WTC11 (cell line): ENCODE data around the gene OBSCN. TPM values are rescaled to one million over a fixed set of nuclear protein-coding genes. Genes with fewer than 3 reads are reported as not detected.

Experiments
- ATAC-seq: fragments of 200-7000 bp; cut with Tn5 transposase; 2 replicates; pipeline ENCODE4 v1.10.0; 2021; ENCODE audit warnings: mild to moderate bottlenecking, moderate library complexity
- CTCF ChIA-PET: fragments of 300-600 bp; sonication (Branson Sonifier 250); formaldehyde crosslinking; loops from one replicate; lab custom pipeline; 2021; ENCODE audit warnings: antibody characterized with exemption; lab: Charles Lee
- POLR2A ChIA-PET: fragments of 350-600 bp; sonication (Branson Sonifier 250); formaldehyde crosslinking; loops from one replicate; lab custom pipeline; 2021; ENCODE audit warnings: antibody characterized with exemption; lab: Charles Lee
- DNase-seq: peaks from one replicate; pipeline ENCODE4 v3.0.0; 2021; ENCODE audit warnings: low spot score
- H3K27ac Mint-ChIP-seq: 2 replicates; pipeline ENCODE4 v1.8.0; 2021; ENCODE audit warnings: mixed read lengths
- H3K27me3 Mint-ChIP-seq: 2 replicates; pipeline ENCODE4 v1.8.0; 2021; ENCODE audit warnings: low read depth, mild to moderate bottlenecking, moderate library complexity, mixed read lengths
- H3K36me3 Mint-ChIP-seq: 2 replicates; pipeline ENCODE4 v1.8.0; 2021; ENCODE audit warnings: mixed read lengths
- H3K4me1 Mint-ChIP-seq: 2 replicates; pipeline ENCODE4 v1.8.0; 2022; ENCODE audit warnings: mixed read lengths
- H3K4me3 Mint-ChIP-seq: 2 replicates; pipeline ENCODE4 v1.8.0; 2021; ENCODE audit warnings: mild to moderate bottlenecking, moderate library complexity, mixed read lengths
- H3K9me3 Mint-ChIP-seq: 2 replicates; pipeline ENCODE4 v1.8.0; 2021; ENCODE audit warnings: mixed read lengths
- CREB1 ChIP-seq: sonication (generic); formaldehyde crosslinking; IDR thresholded peaks from 2 replicates; pipeline ENCODE4 v1.8.0; 2023; ENCODE audit warnings: mild to moderate bottlenecking, missing genetic modification reagents
- CREM ChIP-seq: sonication (generic); formaldehyde crosslinking; IDR thresholded peaks from 2 replicates; pipeline ENCODE4 v1.8.1; 2022; ENCODE audit warnings: mild to moderate bottlenecking, missing genetic modification reagents, moderate library complexity
- ELF4 ChIP-seq: sonication (generic); formaldehyde crosslinking; IDR thresholded peaks from 2 replicates; pipeline ENCODE4 v1.8.1; 2022; ENCODE audit warnings: low read depth, mild to moderate bottlenecking, moderate library complexity, missing genetic modification reagents
- FOXK1 ChIP-seq: sonication (generic); formaldehyde crosslinking; IDR thresholded peaks from 2 replicates; pipeline ENCODE4 v1.8.0; 2022; ENCODE audit warnings: mild to moderate bottlenecking, moderate library complexity, missing genetic modification reagents
- GRHL2 ChIP-seq: fragments of 250-450 bp; sonication (Bioruptor Pico); IDR thresholded peaks from 2 replicates; pipeline ENCODE4 v1.8.0; 2022; ENCODE audit warnings: mild to moderate bottlenecking, moderate library complexity; ENCODE audit not compliant: insufficient replicate concordance, severe bottlenecking
- IRF2 ChIP-seq: sonication (generic); formaldehyde crosslinking; IDR thresholded peaks from 2 replicates; pipeline ENCODE4 v1.8.0; 2022; ENCODE audit warnings: low read depth, missing genetic modification reagents, borderline replicate concordance
- MYBL2 ChIP-seq: sonication (generic); formaldehyde crosslinking; IDR thresholded peaks from 2 replicates; pipeline ENCODE4 v1.8.1; 2023; ENCODE audit warnings: mild to moderate bottlenecking, moderate library complexity, missing genetic modification reagents
- NFE2L1 ChIP-seq: sonication (generic); formaldehyde crosslinking; IDR thresholded peaks from 2 replicates; pipeline ENCODE4 v1.8.1; 2023; ENCODE audit warnings: missing genetic modification reagents
- NR1H2 ChIP-seq: sonication (generic); formaldehyde crosslinking; IDR thresholded peaks from 2 replicates; pipeline ENCODE4 v1.9.0; 2021; ENCODE audit warnings: mild to moderate bottlenecking, moderate library complexity, missing genetic modification reagents
- NR2C2 ChIP-seq: sonication (generic); formaldehyde crosslinking; IDR thresholded peaks from 2 replicates; pipeline ENCODE4 v1.8.0; 2022; ENCODE audit warnings: mild to moderate bottlenecking, missing genetic modification reagents
- OVOL2 ChIP-seq: fragments of 250-450 bp; sonication (Bioruptor Pico); IDR thresholded peaks from 2 replicates; pipeline ENCODE4 v1.9.0; 2021; ENCODE audit warnings: mild to moderate bottlenecking, borderline replicate concordance
- PRRX2 ChIP-seq: fragments of 250-450 bp; sonication (Bioruptor Pico); IDR thresholded peaks from 2 replicates; pipeline ENCODE4 v1.8.0; 2021; ENCODE audit warnings: mild to moderate bottlenecking
- TCF7 ChIP-seq: sonication (generic); formaldehyde crosslinking; IDR thresholded peaks from 2 replicates; pipeline ENCODE4 v1.8.0; 2022; ENCODE audit warnings: mild to moderate bottlenecking, low read depth, missing genetic modification reagents, moderate library complexity
- ZNF138 ChIP-seq: sonication (generic); formaldehyde crosslinking; conservative IDR thresholded peaks from 2 replicates; pipeline ENCODE4 v1.8.1; 2022; ENCODE audit warnings: mild to moderate bottlenecking, moderate library complexity, missing genetic modification reagents
- ZNF219 ChIP-seq: sonication (generic); formaldehyde crosslinking; IDR thresholded peaks from 2 replicates; pipeline ENCODE4 v1.8.0; 2023; ENCODE audit warnings: missing genetic modification reagents, mild to moderate bottlenecking, borderline replicate concordance
- ZNF232 ChIP-seq: sonication (generic); formaldehyde crosslinking; IDR thresholded peaks from 2 replicates; pipeline ENCODE4 v1.8.0; 2022; ENCODE audit warnings: mild to moderate bottlenecking, missing genetic modification reagents
- ZNF263 ChIP-seq: sonication (generic); formaldehyde crosslinking; IDR thresholded peaks from 2 replicates; pipeline ENCODE4 v1.8.1; 2022; ENCODE audit warnings: low read depth, mild to moderate bottlenecking, moderate library complexity, missing genetic modification reagents
- ZNF396 ChIP-seq: fragments of 250-450 bp; sonication (Bioruptor Pico); IDR thresholded peaks from 2 replicates; pipeline ENCODE4 v1.8.0; 2021; ENCODE audit warnings: mild to moderate bottlenecking, moderate library complexity, borderline replicate concordance
- total RNA-seq: library from RNA; stranded (reverse); gene quantifications from 3 replicates; pipeline ENCODE4 v1.2.3, GENCODE V29; 2021
- TF ChIP-seq, protein P1 (sequence below): sonication (generic); formaldehyde crosslinking; IDR thresholded peaks from 2 replicates; pipeline ENCODE4 v1.8.0; 2022; ENCODE audit warnings: mild to moderate bottlenecking, missing genetic modification reagents
- TF ChIP-seq, protein P2 (sequence below): fragments of 250-450 bp; sonication (Bioruptor Pico); IDR thresholded peaks from 2 replicates; pipeline ENCODE4 v2.1.2; 2022; ENCODE audit warnings: mild to moderate bottlenecking, moderate library complexity
- TF ChIP-seq, protein P3 (sequence below): fragments of 250-450 bp; sonication (Bioruptor Pico); IDR thresholded peaks from 2 replicates; pipeline ENCODE4 v1.9.0; 2021; ENCODE audit warnings: mild to moderate bottlenecking
- TF ChIP-seq, protein P4 (sequence below): fragments of 200-600 bp; IDR thresholded peaks from 2 replicates; pipeline ENCODE4 v1.8.0; 2022; ENCODE audit warnings: antibody characterized with exemption
- TF ChIP-seq, protein P5 (sequence below): sonication (generic); formaldehyde crosslinking; IDR thresholded peaks from 2 replicates; pipeline ENCODE4 v1.8.0; 2022; ENCODE audit warnings: mild to moderate bottlenecking, missing genetic modification reagents
- TF ChIP-seq, protein P6 (sequence below): sonication (generic); formaldehyde crosslinking; IDR thresholded peaks from 2 replicates; pipeline ENCODE4 v1.8.1; 2022; ENCODE audit warnings: mild to moderate bottlenecking, missing genetic modification reagents, moderate library complexity, borderline replicate concordance
- TF ChIP-seq, protein P7 (sequence below): sonication (generic); formaldehyde crosslinking; IDR thresholded peaks from 2 replicates; pipeline ENCODE4 v1.8.1; 2022; ENCODE audit warnings: missing genetic modification reagents, borderline replicate concordance
- TF ChIP-seq, protein P8 (sequence below): fragments of 250-450 bp; sonication (Bioruptor Pico); IDR thresholded peaks from 2 replicates; pipeline ENCODE4 v1.8.0; 2021; ENCODE audit warnings: mild to moderate bottlenecking

The OBSCN gene
- total RNA-seq, 1 experiment from 2014 or later: 38.8 TPM

DNA sequence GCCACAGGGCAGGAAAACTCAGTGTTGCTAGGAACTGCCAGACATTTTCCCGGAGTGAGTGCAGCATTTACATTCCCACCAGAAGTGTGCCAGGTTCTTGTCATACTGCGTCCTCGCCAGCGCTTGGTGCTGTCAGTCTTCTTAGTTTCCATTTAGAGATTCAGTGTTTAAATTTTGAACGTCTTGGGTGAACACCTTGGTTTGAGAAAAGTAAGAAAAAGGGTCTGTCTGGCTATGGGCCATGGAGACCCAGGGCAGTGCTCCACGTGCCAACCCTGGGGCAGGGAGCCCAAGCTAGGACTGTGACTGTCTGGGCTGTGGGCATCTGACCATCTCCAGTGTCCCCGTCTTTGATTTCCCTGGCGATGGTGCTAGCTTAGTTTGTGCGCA is 26.2 kb upstream of the OBSCN start (continued):
- TF ChIP-seq, protein P1, sequence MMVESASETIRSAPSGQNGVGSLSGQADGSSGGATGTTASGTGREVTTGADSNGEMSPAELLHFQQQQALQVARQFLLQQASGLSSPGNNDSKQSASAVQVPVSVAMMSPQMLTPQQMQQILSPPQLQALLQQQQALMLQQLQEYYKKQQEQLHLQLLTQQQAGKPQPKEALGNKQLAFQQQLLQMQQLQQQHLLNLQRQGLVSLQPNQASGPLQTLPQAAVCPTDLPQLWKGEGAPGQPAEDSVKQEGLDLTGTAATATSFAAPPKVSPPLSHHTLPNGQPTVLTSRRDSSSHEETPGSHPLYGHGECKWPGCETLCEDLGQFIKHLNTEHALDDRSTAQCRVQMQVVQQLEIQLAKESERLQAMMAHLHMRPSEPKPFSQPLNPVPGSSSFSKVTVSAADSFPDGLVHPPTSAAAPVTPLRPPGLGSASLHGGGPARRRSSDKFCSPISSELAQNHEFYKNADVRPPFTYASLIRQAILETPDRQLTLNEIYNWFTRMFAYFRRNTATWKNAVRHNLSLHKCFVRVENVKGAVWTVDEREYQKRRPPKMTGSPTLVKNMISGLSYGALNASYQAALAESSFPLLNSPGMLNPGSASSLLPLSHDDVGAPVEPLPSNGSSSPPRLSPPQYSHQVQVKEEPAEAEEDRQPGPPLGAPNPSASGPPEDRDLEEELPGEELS (CRISPR knock-in tag): no peak
- TF ChIP-seq, protein P2, sequence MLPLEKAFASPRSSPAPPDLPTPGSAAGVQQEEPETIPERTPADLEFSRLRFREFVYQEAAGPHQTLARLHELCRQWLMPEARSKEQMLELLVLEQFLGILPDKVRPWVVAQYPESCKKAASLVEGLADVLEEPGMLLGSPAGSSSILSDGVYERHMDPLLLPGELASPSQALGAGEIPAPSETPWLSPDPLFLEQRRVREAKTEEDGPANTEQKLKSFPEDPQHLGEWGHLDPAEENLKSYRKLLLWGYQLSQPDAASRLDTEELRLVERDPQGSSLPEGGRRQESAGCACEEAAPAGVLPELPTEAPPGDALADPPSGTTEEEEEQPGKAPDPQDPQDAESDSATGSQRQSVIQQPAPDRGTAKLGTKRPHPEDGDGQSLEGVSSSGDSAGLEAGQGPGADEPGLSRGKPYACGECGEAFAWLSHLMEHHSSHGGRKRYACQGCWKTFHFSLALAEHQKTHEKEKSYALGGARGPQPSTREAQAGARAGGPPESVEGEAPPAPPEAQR (CRISPR knock-in tag): no peak
- no peak for TF ChIP-seq NFE2L1 (CRISPR knock-in tag)
- TF ChIP-seq, protein P3, sequence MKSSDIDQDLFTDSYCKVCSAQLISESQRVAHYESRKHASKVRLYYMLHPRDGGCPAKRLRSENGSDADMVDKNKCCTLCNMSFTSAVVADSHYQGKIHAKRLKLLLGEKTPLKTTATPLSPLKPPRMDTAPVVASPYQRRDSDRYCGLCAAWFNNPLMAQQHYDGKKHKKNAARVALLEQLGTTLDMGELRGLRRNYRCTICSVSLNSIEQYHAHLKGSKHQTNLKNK: no peak
- TF ChIP-seq, protein P4, sequence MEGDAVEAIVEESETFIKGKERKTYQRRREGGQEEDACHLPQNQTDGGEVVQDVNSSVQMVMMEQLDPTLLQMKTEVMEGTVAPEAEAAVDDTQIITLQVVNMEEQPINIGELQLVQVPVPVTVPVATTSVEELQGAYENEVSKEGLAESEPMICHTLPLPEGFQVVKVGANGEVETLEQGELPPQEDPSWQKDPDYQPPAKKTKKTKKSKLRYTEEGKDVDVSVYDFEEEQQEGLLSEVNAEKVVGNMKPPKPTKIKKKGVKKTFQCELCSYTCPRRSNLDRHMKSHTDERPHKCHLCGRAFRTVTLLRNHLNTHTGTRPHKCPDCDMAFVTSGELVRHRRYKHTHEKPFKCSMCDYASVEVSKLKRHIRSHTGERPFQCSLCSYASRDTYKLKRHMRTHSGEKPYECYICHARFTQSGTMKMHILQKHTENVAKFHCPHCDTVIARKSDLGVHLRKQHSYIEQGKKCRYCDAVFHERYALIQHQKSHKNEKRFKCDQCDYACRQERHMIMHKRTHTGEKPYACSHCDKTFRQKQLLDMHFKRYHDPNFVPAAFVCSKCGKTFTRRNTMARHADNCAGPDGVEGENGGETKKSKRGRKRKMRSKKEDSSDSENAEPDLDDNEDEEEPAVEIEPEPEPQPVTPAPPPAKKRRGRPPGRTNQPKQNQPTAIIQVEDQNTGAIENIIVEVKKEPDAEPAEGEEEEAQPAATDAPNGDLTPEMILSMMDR: no peak
- no peak for TF ChIP-seq OVOL2 (CRISPR knock-in tag)
- TF ChIP-seq TCF7 (CRISPR knock-in tag): no peak
- no peak for TF ChIP-seq PRRX2
- no peak for TF ChIP-seq ELF4 (CRISPR knock-in tag)
- TF ChIP-seq, protein P5, sequence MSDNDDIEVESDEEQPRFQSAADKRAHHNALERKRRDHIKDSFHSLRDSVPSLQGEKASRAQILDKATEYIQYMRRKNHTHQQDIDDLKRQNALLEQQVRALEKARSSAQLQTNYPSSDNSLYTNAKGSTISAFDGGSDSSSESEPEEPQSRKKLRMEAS (CRISPR knock-in tag): no peak
- TF ChIP-seq, protein P6, sequence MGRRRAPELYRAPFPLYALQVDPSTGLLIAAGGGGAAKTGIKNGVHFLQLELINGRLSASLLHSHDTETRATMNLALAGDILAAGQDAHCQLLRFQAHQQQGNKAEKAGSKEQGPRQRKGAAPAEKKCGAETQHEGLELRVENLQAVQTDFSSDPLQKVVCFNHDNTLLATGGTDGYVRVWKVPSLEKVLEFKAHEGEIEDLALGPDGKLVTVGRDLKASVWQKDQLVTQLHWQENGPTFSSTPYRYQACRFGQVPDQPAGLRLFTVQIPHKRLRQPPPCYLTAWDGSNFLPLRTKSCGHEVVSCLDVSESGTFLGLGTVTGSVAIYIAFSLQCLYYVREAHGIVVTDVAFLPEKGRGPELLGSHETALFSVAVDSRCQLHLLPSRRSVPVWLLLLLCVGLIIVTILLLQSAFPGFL (CRISPR knock-in tag): no peak
- TF ChIP-seq ZNF396 (CRISPR knock-in tag): no peak
- TF ChIP-seq GRHL2 (CRISPR knock-in tag): no peak
- TF ChIP-seq, all 79 proteins: peak for 0

DNA sequence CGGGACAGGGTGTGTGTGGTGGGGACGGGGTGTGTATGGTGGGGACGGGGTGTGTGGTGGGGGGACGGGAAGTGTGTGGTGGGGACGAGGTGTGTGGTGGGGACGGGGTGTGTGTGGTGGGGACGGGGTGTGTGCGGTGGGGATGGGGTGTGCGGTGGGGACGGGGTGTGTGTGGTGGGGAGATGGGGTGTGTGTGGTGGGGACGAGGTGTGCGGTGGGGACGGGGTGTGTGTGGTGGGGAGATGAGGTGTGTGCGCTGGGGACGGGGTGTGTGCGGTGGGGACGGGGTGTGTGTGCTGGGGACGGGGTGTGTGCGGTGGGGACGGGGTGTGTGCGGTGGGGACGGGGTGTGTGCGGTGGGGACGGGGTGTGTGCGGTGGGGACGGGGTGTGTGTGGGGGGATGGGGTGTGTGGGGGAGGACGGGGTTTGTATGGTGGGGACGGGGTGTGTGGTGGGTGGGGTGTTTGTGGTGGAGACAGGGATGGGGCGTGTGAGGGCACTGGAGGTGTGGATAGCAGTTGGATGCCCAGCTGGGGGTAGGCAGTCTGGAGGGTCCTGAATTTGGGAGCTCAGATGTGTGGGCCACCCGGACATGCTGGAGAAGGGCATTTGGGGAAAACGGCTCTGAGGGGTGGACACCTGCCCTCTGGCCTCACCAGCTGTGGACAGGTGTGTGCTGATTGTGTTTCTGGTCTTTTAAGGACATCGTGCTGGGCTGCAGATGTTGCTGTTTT is 25.4 kb upstream of the OBSCN start:
- Mint-ChIP-seq H3K36me3 (no peaks in the 10 kb centered on the region), H3K27ac (no peak overlapping the region), H3K27me3 (no peaks in the 10 kb centered on the region), H3K9me3 (no peaks in the 10 kb centered on the region)
- no peak for DNase-seq
- TF ChIP-seq, protein P7, sequence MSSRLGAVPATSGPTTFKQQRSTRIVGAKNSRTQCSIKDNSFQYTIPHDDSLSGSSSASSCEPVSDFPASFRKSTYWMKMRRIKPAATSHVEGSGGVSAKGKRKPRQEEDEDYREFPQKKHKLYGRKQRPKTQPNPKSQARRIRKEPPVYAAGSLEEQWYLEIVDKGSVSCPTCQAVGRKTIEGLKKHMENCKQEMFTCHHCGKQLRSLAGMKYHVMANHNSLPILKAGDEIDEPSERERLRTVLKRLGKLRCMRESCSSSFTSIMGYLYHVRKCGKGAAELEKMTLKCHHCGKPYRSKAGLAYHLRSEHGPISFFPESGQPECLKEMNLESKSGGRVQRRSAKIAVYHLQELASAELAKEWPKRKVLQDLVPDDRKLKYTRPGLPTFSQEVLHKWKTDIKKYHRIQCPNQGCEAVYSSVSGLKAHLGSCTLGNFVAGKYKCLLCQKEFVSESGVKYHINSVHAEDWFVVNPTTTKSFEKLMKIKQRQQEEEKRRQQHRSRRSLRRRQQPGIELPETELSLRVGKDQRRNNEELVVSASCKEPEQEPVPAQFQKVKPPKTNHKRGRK (CRISPR knock-in tag): no peak
- TF ChIP-seq ZNF219 (CRISPR knock-in tag) (no peak), IRF2 (CRISPR knock-in tag) (no peak), NR1H2 (CRISPR knock-in tag) (no peak), CREM (CRISPR knock-in tag) (no peak), ZNF138 (no peak), CREB1 (CRISPR knock-in tag) (no peak), FOXK1 (CRISPR knock-in tag) (no peak), MYBL2 (CRISPR knock-in tag) (no peak), ZNF232 (CRISPR knock-in tag) (no peak), ZNF263 (CRISPR knock-in tag) (no peak), NR2C2 (CRISPR knock-in tag) (no peak)
- TF ChIP-seq, protein P8, sequence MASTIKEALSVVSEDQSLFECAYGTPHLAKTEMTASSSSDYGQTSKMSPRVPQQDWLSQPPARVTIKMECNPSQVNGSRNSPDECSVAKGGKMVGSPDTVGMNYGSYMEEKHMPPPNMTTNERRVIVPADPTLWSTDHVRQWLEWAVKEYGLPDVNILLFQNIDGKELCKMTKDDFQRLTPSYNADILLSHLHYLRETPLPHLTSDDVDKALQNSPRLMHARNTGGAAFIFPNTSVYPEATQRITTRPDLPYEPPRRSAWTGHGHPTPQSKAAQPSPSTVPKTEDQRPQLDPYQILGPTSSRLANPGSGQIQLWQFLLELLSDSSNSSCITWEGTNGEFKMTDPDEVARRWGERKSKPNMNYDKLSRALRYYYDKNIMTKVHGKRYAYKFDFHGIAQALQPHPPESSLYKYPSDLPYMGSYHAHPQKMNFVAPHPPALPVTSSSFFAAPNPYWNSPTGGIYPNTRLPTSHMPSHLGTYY (CRISPR knock-in tag): no peak
- TF ChIP-seq, all 79 proteins: peak for 0
- POLR2A ChIA-PET: no interaction called here
- Mint-ChIP-seq H3K4me1 (no peaks in the 10 kb centered on the region), H3K4me3 (no peak overlapping the region)
- CTCF ChIA-PET: no interaction called here
- ATAC-seq: no peak
